GM19240 (cell line): ENCODE results near the gene ATP8B2.

Source experiments
- DNase-seq: peaks from one replicate; pipeline ENCODE4 v3.0.0; 2011; ENCODE audit warnings: low spot score; ENCODE audit not compliant: insufficient read length

The ATP8B2 gene

GRCh38 chr1:154386643-154387352 lies 61.5 kb downstream of the ATP8B2 start:
- no peak for DNase-seq

- no peak for DNase-seq
Observed at GRCh38 chr1:154391086-154391770, 65.9 kb downstream of the ATP8B2 start.

GRCh38 chr1:154398141-154398540 lies 72.8 kb downstream of the ATP8B2 start:
- DNase-seq = no peak

- no peak for DNase-seq
Observed at GRCh38 chr1:154398678-154399077, 73.4 kb downstream of the ATP8B2 start.

GRCh38 chr1:154400381-154400801 lies 75.1 kb downstream of the ATP8B2 start:
- DNase-seq = no peak
